ENCODE measurements around the gene SQSTM1. TPM values are rescaled to one million over a fixed set of nuclear protein-coding genes. Genes with fewer than 3 reads are reported as not detected.
A peak's percentile ranks its signal among the peaks of the same experiment; 100 is the strongest.

The SQSTM1 gene
- total RNA-seq, 1 donor from 2014 or later = 593 TPM

DNA sequence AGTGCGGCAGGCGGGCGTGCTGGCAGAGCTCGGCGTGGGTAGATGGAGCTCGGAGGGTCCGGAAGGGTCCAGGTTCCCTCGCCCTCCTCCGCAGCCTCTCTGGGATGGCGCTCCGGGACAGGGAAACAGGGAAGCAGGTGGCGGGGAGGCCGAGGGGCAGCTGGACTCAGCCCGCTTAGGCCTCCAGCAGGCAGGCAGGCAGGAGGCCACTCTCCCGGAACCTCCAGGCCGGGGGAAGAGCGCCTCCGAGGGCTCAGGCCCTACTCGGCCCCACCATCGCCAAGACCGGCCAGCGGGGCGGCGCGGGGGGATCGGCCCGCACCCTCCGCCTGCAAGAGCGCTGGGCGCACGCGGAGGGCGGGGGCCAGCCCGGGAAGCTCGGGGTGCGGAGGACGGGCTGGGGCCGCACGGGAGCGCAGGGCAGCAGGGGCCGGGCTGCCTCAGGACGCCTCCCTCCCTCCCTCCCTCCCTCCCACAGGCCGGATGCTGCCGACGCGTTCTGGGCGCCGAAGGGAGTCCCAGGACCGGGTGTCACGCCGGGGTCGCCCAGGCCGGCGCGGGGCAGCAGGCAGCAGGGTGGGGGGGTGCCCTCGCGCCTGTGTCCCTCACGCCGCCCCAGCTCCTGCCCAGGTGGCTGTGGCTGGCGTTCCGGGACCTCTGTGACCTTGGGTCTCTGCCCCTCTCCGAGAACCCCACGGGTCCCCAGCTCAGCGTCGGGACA, 15.0 kb upstream of the SQSTM1 start:
- DNase-seq (ENCODE audit: low read depth) = peak; percentile 63

- peak; percentile 77 for DNase-seq (ENCODE audit: low read depth)
Measured at GRCh38 chr5:179806250-179807048, 14.3 kb upstream of the SQSTM1 start, which contains the start of gene MGAT4B. MGAT4B (minus strand) TSS chr5:179806866; CDS start chr5:179806583, 283 bp downstream.

GRCh38 chr5:179812135-179812825, 8.4 kb upstream of the SQSTM1 start:
- DNase-seq (ENCODE audit: low read depth) = no peak

DNA sequence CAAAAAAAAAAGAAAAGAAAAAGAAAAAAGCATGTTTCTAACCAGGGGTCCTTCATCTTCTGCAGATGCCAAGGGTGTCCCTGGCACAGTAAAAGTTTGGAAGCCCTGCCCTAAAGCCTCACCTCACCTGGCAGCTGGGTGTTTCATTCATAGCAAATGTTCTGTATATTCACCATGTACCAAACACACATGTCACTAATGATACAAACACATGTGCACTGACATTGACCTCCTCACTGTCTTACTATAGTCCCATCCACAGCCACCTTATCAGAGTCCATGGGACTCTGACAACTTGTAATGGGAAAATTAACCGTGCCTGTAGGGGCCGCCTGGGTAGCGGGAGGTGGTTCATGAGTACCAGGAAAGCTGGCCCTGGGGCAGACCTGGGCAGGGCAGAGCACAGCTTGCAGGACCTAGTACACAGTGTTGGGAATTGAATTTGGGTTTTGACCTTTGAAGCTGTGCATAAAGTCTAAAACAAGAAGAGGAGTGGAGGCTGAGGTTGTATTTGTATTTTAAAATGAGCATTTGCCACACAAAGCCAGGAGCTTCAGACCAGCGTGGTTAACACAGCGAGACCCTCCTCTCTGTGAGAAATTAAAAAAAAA, 7.6 kb upstream of the SQSTM1 start:
- no peak for DNase-seq (ENCODE audit: low read depth)

GRCh38 chr5:179814090-179814489, 6.6 kb upstream of the SQSTM1 start:
- DNase-seq (ENCODE audit: low read depth) = no peak

DNA sequence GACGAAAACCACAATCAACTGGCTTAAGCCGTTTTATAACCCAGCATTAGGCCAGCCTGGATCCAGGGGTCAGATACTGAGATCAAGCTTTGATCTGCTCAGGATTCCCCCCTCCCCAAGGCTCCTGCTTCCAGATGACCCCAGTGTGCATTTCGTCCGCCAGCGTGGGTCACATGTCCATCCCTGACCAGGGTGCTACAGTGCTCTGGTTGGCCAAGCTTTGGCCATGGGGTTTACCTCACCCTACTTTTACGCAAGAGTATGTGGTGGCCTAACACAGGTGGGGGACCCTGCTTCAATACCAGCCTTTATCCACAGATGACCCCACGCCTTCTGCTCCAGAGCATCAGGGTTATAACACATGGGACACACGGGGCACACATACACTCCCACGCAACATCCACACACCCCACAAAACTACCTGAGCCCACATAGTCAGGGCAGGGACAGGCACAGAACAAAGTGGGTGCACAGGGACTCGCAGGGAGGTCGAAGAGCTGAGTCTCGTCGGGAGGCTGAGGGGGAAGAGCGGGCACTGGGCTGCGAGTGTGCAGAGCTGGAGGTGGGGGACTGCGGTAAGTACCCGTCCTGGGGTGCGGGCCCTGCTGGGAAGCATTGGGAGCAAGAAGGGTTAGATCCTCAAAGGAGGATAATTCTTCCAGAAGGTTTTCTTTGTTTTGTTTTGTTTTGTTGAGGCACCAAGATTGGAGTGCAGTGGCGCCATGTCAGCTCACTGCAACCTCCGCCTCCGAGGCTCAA, 5.0 kb upstream of the SQSTM1 start:
- DNase-seq (ENCODE audit: low read depth) = no peak

- no peak for DNase-seq (ENCODE audit: low read depth)
Measured at GRCh38 chr5:179816401-179816795, 4.3 kb upstream of the SQSTM1 start.

DNA sequence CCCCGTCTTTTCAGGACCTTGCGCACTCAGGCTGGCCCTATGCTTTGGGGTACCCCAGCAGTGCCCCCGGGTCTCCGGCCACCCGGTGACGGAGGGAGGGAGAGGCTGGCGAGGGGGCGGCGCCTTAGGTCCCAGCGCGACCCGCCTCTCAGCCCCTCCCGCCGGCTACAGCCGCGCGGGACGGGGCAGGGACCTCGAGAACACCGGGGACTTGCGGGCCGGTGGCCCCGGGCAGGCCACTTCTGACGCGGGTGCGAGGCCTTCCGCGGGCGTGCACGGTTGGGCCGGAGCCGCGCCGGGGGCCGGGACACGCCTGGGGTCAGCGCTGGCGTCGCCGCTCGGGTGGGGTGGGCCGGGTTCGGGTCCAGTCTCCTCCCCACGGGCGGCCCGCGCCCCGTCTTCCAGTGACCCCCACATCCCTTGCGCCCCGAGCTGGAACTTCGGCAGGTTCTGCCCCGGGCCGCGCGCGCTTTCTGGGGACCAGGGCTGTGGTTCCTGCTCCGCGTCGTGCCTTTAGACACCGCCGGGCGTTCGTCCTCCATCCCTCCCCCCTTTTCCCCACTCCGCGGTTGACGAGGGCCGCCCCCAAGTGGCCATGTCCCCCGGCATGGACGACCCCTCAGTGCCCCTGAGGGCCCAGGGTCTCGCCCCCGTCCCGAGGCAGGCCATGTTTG, 3.8 kb upstream of the SQSTM1 start:
- DNase-seq (ENCODE audit: low read depth) = no peak

DNA sequence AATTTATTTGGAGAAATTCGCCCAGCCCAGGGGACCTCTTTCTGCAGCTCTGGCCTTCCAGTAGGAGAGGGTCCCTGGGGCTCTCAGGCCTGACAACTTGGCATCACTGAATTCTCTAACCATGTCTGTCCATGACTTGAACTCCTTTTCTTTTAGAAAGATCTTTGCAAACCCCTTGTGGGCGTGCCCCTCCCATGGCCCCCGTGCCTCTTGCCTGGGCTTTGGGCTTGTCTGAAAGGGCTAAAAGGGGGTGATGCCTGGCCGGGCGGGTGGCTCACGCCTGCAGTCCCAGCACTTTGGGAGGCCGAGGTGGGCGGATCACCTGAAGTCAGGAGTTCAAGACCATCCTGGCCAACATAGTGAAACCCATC, 3.2 kb upstream of the SQSTM1 start:
- DNase-seq (ENCODE audit: low read depth) = no peak

DNA sequence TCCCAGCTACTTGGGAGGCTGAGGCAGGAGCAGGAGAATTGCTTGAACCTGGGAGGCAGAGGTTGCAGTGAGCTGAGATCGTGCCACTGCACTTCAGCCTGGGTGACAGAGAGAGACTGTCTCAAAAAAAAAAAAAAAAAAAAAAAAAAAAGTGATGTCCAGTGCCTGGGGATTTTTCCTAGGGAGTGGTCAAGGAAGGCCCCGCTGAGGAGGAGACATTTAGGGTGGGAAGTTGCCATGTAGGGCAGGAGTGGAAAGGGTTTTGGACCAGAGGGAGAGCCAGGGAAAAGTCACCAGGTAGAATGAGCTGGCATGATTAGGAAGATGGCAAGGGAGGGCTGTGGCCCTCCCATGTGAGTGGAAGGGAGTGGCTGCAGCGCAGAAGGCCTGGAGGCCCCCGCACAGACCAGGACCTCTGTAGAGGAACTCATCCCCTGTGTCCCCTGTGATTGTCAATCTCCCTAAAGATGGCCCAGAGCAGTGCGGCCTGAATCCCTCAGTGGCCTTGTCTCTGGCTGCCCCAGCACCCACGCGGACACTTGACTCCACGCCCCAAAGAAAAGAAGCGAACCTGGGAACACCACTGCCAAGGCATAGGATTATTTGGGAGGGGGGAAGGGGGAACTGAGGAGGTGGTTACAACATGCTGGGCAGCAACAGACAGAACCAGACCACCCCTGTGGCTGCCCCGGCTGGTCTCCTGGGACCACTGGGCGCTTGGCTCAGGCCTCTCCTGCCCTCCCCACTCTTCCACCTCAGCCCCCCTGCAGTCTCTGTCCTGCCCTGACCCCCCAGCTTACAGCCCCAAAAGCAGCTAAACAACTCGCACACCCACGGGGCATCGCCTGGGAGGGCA, 2.6 kb upstream of the SQSTM1 start:
- no peak for DNase-seq (ENCODE audit: low read depth)

- DNase-seq (ENCODE audit: low read depth) = peak; percentile 95
Measured at GRCh38 chr5:179818746-179819295, 1.9 kb upstream of the SQSTM1 start.

DNA sequence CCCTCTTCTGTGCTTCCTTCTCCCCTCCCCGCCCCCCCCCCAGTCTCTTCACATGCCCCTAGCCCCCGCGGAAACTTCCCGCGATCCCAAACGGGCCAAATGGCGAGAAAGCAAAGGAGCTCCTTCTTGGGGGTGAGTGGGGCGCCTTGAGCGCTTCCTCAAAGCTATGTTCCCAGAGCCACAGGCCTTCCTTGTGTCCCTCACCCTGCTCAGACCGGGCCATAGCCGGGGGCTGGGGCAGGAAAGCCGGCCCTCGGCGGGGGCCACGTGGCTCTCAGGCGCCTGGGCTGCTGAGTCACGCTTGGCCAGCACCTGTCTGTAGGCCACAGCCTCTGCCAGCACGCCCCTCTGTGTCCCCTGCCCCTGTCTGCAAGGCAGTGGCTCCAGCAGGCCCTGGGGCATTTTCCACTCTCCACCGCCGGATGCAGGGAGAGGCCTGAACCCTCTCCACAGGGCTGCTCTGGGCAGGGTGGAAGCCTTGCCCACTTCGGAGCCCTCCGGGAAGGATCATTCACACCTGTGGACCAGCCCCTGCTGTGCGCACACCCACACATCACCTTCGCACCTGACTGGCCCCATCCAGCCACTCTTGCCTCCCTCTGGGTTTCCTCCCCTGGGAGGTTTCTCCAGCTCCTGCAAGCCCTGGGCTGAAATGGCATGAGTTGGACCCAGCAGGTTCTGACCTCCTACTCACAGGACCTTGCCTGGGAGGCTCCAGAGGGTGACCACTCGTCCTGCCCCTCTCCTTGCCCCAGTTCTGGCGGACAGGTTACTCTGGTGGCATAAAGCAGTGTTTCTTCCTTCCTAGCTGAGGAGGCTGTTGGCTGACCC, 1.2 kb upstream of the SQSTM1 start:
- peak; percentile 90 for DNase-seq (ENCODE audit: low read depth)

DNA sequence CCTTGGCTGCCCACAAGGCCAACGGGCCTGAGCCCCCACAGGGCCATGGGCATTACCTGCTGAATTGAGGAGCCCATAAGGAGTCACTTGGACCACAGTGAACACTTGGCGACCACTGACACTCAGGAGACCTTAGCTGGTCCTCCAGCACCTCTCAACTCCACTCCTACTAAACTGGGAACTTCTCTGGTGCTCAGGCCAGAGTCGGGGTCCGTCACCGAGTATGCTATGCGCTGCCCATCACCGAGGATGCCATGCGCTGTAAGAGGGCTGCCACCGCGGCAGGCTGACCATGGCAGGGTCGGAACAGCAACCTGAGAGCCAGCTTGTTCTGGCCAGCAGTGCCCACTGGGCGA, 600 bp upstream of the SQSTM1 start:
- no peak for DNase-seq (ENCODE audit: low read depth)

DNA sequence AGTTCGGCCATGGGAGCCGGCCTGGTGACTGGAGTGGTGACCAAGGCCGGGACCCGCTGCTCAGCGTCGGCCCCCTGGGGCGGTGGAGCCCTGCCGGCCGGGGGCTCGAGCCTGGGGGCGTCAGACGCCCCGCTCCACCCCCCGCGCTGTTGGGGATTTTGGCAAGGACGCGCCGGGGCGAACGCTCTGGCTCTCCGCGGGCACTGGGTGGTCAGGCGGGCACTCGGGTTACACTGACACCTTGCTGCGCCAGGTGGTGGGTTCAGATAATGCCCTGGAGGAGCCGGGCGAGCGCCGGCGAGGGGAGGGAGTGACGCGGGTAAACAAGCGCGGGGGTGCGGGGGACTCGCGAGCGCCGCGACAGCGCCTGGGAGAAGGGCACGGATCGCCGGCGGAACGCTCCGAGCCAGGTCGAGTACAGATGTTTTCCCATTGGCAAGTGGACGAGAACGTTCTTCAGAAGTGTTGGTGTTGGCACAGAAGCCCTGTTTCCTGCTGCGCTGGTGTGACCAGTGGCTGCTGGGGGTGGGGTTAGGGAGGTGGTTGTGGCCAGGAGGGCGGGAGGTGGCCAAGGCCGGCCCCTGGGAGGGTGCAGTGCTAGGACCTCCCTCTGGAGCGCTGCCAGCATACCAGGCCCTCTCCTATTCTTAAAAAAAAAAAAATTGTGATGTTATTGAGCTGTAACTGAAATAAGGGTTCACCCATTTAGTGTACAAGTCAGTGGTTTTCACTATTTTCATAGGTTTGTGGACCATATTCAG, 773 bp downstream of the SQSTM1 start:
- peak; percentile 92 for DNase-seq (ENCODE audit: low read depth)

DNA sequence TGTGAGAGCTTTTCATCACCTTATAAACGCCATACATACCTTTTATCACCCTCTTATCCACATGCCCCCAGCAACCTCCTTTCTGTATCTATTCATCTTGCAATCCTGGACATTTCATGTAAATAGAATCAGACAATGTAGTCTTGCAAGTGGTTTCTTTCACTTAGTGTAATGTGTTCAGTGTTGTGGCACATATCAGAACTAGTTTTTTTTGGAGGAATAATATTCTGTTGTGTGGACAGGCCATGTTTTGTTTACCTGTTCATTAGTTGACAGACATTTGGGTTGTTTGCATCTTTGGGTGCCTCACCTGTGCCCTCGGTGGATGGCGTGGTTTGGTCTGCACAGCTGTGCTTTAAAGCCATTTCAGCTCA, 1.3 kb downstream of the SQSTM1 start:
- DNase-seq (ENCODE audit: low read depth) = no peak

DNA sequence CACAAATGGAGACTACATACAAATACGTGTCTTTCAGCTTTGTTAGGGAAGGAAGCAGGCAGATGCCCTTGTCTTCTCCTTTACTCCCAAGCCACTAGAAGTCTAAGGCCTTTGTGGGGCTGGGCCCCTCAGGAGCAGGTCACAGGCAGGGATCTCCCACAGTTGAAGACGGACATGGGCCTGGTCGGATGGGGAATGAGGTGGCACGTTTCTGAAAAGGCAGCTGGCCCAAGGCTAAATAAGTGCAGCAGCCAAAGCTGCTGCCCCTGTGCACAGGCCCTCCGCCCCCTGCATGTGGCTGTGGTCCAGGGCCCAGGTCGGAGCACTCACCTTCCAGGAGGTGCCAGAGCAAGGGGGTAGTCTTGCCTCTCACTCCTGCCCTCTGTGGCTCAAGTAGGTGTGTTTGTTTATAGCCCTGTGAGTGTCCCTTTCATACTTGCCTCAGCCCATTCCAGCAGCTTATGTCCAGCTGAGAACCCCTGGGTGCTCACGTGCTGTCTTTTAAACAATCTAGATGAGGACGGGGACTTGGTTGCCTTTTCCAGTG, 1.8 kb downstream of the SQSTM1 start:
- DNase-seq (ENCODE audit: low read depth) = no peak
